Chondrocyte (in vitro differentiated cells): ENCODE measurements around the gene GSTO1. TPM values are rescaled to one million over a fixed set of nuclear protein-coding genes. Genes with fewer than 3 reads are reported as not detected.

Source experiments
- DNase-seq: peaks from one replicate; pipeline ENCODE4 v3.0.0; 2021; ENCODE audit warnings: mixed read lengths, low spot score
- H3K27ac Mint-ChIP-seq: one replicate; pipeline ENCODE4 v1.8.0; 2021; ENCODE audit warnings: mild to moderate bottlenecking, moderate library complexity, mixed read lengths; ENCODE audit not compliant: unreplicated experiment
- H3K27me3 Mint-ChIP-seq: 2 replicates; pipeline ENCODE4 v1.8.0; 2021; ENCODE audit warnings: low read depth, mixed read lengths
- H3K36me3 Mint-ChIP-seq: 2 replicates; pipeline ENCODE4 v1.8.0; 2021; ENCODE audit warnings: low read depth, mixed read lengths
- H3K4me1 Mint-ChIP-seq: 2 replicates; pipeline ENCODE4 v1.8.0; 2021; ENCODE audit warnings: low read depth, mild to moderate bottlenecking, mixed read lengths
- H3K4me3 Mint-ChIP-seq: one replicate; pipeline ENCODE4 v1.8.0; 2021; ENCODE audit warnings: mild to moderate bottlenecking, moderate library complexity, mixed read lengths; ENCODE audit not compliant: unreplicated experiment
- H3K9me3 Mint-ChIP-seq: 2 replicates; pipeline ENCODE4 v1.8.0; 2021; ENCODE audit warnings: low read depth, mixed read lengths
- microRNA-seq: library from miRNA; unstranded; fragments of <30 nt; microRNA quantifications from one replicate; pipeline ENCODE4 v1.2.0, GENCODE V29; 2020; ENCODE audit warnings: borderline number of aligned reads
- total RNA-seq: library from RNA; stranded (reverse); gene quantifications from 3 replicates; pipeline ENCODE4 v1.2.1, GENCODE V29; 2021
- TF ChIP-seq, protein P1 (sequence below): fragments of 200-600 bp; sonication (generic); IDR thresholded peaks from 2 replicates; pipeline ENCODE4 v1.5.0; 2021; ENCODE audit warnings: antibody characterized with exemption, mild to moderate bottlenecking, moderate library complexity

The GSTO1 gene
- total RNA-seq, 1 donor from 2014 or later = 57.0 TPM

DNA sequence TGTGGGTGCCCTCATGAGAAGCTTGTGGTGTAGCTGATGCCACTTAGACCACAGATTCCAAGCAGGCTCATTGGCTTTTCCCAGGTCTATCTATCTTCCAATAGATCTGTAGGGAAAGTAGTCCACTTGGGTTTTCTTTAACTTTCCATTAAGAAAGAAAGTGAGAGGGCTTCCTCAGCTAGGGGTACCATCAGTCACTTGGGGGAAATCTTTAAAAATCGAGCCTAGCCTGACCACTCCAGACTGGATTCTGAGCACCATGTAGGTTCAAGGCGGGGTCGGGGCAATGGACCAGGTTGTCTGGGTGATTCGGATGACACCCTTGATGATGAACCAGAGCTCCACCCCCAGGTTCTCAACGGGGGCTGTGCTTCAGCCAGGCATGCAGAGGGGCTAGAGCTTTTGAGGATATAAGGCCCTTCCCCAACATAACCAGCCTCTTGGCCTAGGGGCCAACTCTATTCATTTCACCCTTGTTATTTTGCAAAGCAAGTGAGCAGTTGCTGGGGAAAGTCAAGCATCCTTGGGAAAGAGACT, 56.6 kb downstream of the GSTO1 start:
- Mint-ChIP-seq H3K27ac (peak overlapping the region; percentile 93), H3K9me3 (no peaks in the 10 kb centered on the region)

DNA sequence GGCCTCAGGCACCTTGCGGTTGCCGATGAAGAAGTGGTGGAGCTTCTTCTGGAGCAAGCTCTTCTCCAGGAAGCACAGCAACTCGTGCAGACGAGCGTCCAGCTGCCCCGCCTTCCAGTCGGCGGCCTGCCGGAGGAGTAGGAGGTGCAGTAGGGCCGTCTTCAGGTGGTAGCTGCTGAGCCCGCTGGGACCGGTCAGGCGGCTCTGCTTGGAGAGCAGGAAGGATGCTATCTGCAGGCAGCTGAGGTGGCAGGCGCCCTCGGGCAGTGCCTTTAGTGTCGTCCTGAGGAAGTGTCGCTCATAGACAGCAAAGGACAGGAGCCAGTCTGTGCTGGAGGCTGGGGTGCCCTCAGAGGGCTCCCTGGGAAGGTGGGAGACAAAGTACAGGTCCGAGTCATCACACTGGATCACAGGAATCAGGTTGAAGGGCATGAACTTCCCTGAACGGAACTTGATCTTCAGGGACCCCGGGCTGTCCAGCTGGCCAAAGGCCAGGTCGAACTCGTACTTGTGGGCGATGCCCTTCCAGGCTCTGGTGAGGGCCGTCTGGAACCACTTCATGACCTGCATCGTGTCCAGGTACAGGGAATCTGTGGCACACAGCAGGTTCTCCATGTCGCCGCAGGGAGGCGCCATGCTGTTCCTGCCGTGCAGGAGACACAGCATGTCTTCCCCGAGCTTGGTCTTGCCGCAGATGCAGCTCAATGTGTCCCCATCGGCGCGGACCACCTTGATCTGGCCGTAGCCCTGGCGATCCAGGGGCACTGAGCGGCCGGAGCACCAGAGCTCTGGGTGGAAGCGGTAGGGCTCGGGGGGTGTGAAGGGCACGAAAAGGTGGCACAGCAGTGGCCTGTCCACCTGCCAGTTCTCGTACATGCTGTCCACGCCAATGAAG, 60.1 kb downstream of the GSTO1 start:
- Mint-ChIP-seq H3K36me3 (peaks cover 12% of the 10 kb centered on the region), H3K4me1 (peaks cover 53% of the 10 kb centered on the region), H3K4me3 (no peak overlapping the region), H3K27me3 (no peaks in the 10 kb centered on the region), H3K27ac (no peak overlapping the region), H3K9me3 (no peaks in the 10 kb centered on the region)
- TF ChIP-seq, protein P1, sequence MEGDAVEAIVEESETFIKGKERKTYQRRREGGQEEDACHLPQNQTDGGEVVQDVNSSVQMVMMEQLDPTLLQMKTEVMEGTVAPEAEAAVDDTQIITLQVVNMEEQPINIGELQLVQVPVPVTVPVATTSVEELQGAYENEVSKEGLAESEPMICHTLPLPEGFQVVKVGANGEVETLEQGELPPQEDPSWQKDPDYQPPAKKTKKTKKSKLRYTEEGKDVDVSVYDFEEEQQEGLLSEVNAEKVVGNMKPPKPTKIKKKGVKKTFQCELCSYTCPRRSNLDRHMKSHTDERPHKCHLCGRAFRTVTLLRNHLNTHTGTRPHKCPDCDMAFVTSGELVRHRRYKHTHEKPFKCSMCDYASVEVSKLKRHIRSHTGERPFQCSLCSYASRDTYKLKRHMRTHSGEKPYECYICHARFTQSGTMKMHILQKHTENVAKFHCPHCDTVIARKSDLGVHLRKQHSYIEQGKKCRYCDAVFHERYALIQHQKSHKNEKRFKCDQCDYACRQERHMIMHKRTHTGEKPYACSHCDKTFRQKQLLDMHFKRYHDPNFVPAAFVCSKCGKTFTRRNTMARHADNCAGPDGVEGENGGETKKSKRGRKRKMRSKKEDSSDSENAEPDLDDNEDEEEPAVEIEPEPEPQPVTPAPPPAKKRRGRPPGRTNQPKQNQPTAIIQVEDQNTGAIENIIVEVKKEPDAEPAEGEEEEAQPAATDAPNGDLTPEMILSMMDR = no peak
- DNase-seq = no peak

More for the DNA sequence above, 56.6 kb downstream of the GSTO1 start:
- DNase-seq = no peak
- Mint-ChIP-seq H3K27me3 (no peaks in the 10 kb centered on the region), H3K4me3 (no peak overlapping the region), H3K36me3 (peaks cover 12% of the 10 kb centered on the region), H3K4me1 (peaks cover 45% of the 10 kb centered on the region)
- TF ChIP-seq, protein P1 = no peak

DNA sequence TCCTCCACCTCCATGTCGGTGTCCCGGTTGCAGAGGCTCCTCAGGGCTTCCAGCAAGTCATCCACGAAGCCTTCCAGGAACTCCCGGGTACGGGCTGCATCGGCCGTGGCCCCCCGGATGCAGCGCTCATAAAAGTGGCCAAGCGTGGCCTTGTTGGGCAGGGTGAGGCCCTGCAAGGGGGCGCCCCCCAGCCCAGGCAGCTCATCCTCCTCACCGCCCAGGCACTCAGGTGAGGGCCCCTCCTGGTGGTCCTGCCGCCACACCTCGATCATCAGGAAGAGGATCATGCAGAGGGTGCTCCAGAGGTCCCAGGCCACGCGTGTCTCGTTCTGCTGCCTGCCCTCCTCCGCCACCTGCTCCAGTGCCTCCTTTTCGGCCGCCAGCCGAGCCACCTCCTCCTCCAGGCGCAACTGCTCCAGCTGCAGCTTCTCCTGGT, 60.8 kb downstream of the GSTO1 start:
- DNase-seq = no peak
- TF ChIP-seq, protein P1 = no peak
- Mint-ChIP-seq H3K27ac (no peak overlapping the region), H3K27me3 (no peaks in the 10 kb centered on the region), H3K36me3 (peaks cover 12% of the 10 kb centered on the region), H3K4me3 (no peak overlapping the region), H3K4me1 (peaks cover 53% of the 10 kb centered on the region), H3K9me3 (no peaks in the 10 kb centered on the region)

DNA sequence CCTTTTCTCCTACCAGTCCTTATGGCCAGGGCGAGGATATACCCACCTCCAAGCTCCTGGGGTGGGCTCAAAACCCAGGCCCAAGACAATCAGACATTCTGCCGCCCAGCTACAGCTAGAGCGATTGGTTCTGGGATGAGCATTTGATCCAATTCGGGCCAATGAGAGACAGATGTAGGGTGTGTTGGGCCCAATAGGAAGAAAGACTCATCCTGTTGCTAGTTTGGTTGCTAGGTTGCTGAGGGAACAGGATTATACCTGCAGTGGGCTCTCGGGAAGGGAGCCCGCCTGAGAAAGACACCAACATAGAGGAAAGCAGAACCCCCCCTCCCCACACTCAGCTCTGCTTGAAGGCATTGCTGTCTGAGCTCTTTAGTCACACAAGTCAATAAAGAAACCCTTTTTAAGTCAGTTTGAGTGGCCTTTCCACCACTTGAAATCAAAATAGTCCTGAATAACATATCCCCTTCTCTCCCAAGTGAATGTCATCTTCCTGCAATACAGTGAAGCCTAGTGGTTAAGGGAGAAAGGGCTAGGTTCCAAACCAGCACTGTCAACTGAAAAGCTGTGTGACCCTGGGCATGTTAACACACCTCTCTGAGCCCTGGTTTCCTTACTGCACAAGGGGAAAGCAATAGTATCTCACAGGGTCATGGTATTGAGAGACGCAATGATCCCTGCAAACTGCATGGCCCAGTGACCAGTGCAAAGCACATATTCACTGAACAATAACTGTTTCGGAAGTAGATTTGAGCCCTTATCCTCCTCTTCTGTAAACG, 61.8 kb downstream of the GSTO1 start:
- H3K27me3 Mint-ChIP-seq = no peaks in the 10 kb centered on the region
- no peak for DNase-seq
- no peaks in the 10 kb centered on the region for H3K9me3 Mint-ChIP-seq
- H3K4me3 Mint-ChIP-seq = no peak overlapping the region
- H3K27ac Mint-ChIP-seq = peak overlapping the region; percentile 59
- H3K36me3 Mint-ChIP-seq = peaks cover 12% of the 10 kb centered on the region
- TF ChIP-seq, protein P1 = no peak
- H3K4me1 Mint-ChIP-seq = peaks cover 50% of the 10 kb centered on the region

Small RNA genes lying within 50 kb of the gene (microRNA-seq; reads per million reads assigned to microRNA genes)
- gene MIR4482 = not detected
- gene MIR609 = not detected

Other genes with a start within 250 kb of the GSTO1 start
- not detected in 3 replicates for gene COL17A1, start 169.0 kb upstream of the GSTO1 start, total RNA-seq
- gene SFR1, start 132.7 kb upstream of the GSTO1 start, total RNA-seq = 3.7 to 5.5 TPM (median 4.6 TPM) in 3 replicates
- gene CFAP43, start 22.5 kb upstream of the GSTO1 start, total RNA-seq = 0.15 to 0.17 TPM in 2 of 3 replicates, not detected in the other
- gene GSTO2, start 14.3 kb downstream of the GSTO1 start, total RNA-seq = 0.28 to 0.73 TPM (median 0.32 TPM) in 3 replicates
- 10.3 to 14.5 TPM (median 14.1 TPM) in 3 replicates for gene ITPRIP, start 83.6 kb downstream of the GSTO1 start, total RNA-seq
- gene CFAP58, start 98.9 kb downstream of the GSTO1 start, total RNA-seq = 0.13 to 0.27 TPM (median 0.15 TPM) in 3 replicates